ENCODE measurements around the gene SCNN1G.

The SCNN1G gene

GRCh38 chr16:23206986-23207385 is 24.4 kb downstream of the SCNN1G start:
- no peak for DNase-seq (ENCODE audit: low spot score)
- H3K27ac ChIP-seq = no peak overlapping the region
- POLR2A ChIA-PET (ENCODE audit: low non-redundant PET) = no interaction called here
- CTCF ChIA-PET = interaction anchor here (0.6 kb wide), 1 partner anchor 25 kb away, joined by 3 read pairs; no protein-coding TSS in a partner anchor
- no peak for TF ChIP-seq CTCF (conservative IDR thresholded peaks at IDR 0.05; ENCODE audit: low read depth)

- TF ChIP-seq CTCF (conservative IDR thresholded peaks at IDR 0.05; ENCODE audit: low read depth) = no peak
- no peak overlapping the region for H3K27ac ChIP-seq
- no peak for DNase-seq (ENCODE audit: low spot score)
- CTCF ChIA-PET = interaction anchor here (0.6 kb wide), 1 partner anchor 26 kb away, joined by 3 read pairs; no protein-coding TSS in a partner anchor
- POLR2A ChIA-PET (ENCODE audit: low non-redundant PET) = no interaction called here
These were observed 24.9 kb downstream of the SCNN1G start for GRCh38 chr16:23207485-23207884.

GRCh38 chr16:23209606-23210005 is 27.1 kb downstream of the SCNN1G start:
- TF ChIP-seq CTCF (conservative IDR thresholded peaks at IDR 0.05; ENCODE audit: low read depth) = no peak
- ChIA-PET CTCF (interaction anchor here (0.7 to 1.0 kb wide), 2 partner anchors 28 to 1569 kb away, joined by 3 to 8 read pairs; no protein-coding TSS in a partner anchor), POLR2A (ENCODE audit: low non-redundant PET) (no interaction called here)
- no peak for DNase-seq (ENCODE audit: low spot score)
- no peak overlapping the region for H3K27ac ChIP-seq

- no peak overlapping the region for H3K27ac ChIP-seq
- CTCF ChIA-PET = no interaction called here
- no peak for DNase-seq (ENCODE audit: low spot score)
- no peak for TF ChIP-seq CTCF (conservative IDR thresholded peaks at IDR 0.05; ENCODE audit: low read depth)
- POLR2A ChIA-PET (ENCODE audit: low non-redundant PET) = no interaction called here
These were observed 31.3 kb downstream of the SCNN1G start for GRCh38 chr16:23213831-23214230.

GRCh38 chr16:23214796-23215195 is 32.3 kb downstream of the SCNN1G start:
- ChIA-PET CTCF (no interaction called here), POLR2A (ENCODE audit: low non-redundant PET) (no interaction called here)
- no peak overlapping the region for H3K27ac ChIP-seq
- TF ChIP-seq CTCF (conservative IDR thresholded peaks at IDR 0.05; ENCODE audit: low read depth) = no peak
- DNase-seq (ENCODE audit: low spot score) = no peak

GRCh38 chr16:23215435-23215834 is 32.9 kb downstream of the SCNN1G start:
- H3K27ac ChIP-seq = no peak overlapping the region
- ChIA-PET CTCF (no interaction called here), POLR2A (ENCODE audit: low non-redundant PET) (interaction anchor here (0.6 kb wide), 1 partner anchor 114 kb away, joined by 5 read pairs; no protein-coding TSS in a partner anchor)
- no peak for TF ChIP-seq CTCF (conservative IDR thresholded peaks at IDR 0.05; ENCODE audit: low read depth)
- no peak for DNase-seq (ENCODE audit: low spot score)
